HG03097 (cell line): Measurements from ENCODE around the gene CALML6.
"Not testable (repeated sequence)": the region's sequence is repeated elsewhere in the genome, so short reads cannot be mapped to it uniquely, and the experiment has no call there.

Experiments
- ATAC-seq: cut with Tn5 transposase; IDR thresholded peaks from one replicate; pipeline ENCODE4 v1.9.1; 2021; ENCODE audit not compliant: unreplicated experiment, low FRiP score

CALML6 gene

DNA sequence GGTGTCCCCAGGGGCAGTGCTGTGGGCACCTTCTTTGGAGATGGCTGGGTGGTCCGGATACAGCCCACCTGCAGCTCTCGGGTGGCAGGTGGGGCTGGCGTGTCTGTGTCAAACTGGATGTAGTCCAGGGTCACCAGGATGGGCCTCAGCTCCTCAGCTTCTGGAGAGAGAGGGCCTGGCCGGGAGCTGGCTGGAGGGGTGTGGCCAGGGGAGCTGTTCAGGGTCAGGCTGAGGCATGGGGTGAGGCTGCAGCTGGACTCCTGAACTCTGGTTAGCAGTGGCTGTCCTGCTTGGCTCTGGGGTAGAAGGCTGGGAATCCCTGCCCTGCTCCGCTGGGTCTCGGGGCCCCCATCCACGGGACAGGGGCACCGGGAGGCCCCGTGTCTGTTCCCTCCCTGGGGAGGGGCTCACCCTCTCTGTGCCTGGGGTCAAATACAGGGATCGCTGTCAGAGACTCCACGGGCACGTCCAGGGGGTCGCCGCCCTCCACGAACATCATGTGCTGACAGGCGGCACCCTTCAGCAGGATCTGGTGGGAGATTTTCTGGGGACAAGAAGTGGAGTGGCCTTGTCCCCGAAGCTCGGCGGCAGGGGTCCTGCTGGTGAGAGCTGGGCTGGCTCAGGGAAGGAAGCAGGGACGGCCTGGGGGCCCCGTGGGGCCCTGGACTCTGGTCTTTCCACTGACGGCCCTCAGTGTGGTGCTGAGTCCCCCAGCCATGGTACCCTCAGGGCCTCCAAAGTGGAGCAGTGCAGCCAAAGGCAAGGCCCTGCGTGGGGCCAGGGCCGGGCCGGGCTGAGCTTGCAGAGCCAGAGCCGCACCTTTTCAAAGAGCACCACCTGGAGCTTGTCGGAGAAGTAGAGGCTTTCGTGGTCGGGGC, 8.1 kb downstream of the CALML6 start:
- ATAC-seq = no peak

- ATAC-seq = no peak
These were observed 9.3 kb downstream of the CALML6 start for GRCh38 chr1:1924386-1924785.

DNA sequence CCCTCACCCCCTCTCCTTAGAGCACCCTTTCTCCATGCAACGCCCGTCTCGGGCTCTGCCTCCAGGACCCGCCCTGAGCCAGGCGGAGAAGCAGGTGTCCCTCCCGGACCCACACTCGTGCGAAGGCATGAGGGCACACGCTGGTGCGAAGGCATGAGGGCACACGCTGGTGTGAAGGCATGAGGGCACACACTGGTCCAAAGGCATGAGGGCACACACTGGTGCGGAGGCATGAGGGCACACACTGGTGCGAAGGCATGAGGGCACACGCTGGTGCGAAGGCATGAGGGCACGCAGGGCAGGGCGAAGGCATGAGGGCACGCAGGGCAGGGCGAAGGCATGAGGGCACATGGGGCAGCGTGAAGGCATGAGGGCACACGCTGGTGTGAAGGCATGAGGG, 9.8 kb downstream of the CALML6 start:
- ATAC-seq = no peak

DNA sequence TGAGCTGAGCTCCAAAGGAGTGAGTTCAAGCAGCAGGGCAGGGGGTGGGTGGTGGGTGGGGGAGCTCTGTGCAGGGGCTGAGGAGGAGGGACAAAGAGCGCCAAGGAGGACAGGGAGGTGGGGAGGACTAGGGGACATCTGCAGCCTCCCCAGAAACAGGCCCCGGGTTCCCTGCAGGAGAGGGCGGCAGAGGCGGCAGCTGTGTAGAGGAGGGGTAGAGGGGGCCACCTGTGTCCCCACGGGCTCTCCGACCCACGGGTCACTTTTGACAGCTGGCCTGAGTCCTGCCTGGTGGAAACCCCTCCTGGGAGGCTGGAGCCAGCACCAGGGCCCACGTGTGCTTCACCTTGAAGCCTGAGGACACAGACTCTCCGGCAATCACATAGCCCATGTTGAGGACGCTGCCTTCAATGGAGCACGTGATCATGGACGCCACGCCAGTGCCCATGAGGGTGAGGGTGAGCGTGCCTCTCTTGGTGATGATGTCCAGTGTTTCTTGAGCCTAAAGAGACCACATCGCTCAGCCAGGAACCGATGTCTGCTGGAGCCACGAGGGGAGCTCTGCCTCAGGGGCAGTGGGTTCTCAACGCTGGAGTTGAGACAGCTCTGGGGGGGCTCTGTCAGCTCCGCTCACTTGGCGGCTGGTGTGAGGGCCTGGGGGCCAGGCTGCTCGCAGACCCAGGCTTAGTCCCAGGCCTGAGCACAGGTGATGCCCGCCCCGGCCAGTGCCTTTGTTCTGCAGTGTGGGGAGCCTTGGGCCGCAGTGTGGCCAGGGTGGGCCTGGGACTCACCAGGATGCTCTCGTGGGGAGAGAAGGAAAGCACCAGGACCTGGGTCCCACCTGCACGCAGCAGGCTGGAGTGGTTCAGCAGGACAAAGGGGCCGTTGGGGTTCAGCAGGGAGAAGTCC, 10.6 kb downstream of the CALML6 start:
- no peak for ATAC-seq

- ATAC-seq = no peak
These were observed 11.3 kb downstream of the CALML6 start for GRCh38 chr1:1926346-1926811.

GRCh38 chr1:1926886-1927660, 12.0 kb downstream of the CALML6 start:
- no peak for ATAC-seq

GRCh38 chr1:1927751-1928150, 12.7 kb downstream of the CALML6 start:
- no peak for ATAC-seq

- no peak for ATAC-seq
These were observed 13.4 kb downstream of the CALML6 start for GRCh38 chr1:1928231-1929101.

DNA sequence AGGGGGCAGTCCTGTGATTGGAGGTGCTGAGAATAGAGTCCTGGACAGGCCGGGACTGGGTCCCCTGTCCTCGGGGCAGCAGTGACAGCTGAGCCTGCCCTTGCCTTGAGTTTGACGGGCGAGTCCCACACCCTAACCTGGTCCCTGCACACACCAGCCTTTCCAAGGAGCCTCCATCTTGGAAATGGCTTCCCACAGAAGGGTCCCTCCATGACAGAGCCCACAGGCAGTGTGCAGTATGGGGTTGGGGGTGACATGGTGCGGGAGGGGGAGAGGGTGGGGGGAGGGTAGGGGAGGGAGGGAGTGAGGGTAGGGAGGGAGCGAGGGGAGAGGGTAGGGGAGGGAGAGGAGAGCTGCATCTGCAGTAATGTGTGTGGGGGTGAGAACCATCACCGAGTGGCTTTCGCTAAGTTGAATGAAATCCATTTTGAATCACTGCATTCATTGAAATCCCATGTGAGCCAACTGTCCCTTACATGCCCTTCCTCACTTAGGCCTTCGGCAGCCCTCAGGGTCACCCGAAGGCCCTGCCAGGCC, 14.1 kb downstream of the CALML6 start:
- no peak for ATAC-seq

DNA sequence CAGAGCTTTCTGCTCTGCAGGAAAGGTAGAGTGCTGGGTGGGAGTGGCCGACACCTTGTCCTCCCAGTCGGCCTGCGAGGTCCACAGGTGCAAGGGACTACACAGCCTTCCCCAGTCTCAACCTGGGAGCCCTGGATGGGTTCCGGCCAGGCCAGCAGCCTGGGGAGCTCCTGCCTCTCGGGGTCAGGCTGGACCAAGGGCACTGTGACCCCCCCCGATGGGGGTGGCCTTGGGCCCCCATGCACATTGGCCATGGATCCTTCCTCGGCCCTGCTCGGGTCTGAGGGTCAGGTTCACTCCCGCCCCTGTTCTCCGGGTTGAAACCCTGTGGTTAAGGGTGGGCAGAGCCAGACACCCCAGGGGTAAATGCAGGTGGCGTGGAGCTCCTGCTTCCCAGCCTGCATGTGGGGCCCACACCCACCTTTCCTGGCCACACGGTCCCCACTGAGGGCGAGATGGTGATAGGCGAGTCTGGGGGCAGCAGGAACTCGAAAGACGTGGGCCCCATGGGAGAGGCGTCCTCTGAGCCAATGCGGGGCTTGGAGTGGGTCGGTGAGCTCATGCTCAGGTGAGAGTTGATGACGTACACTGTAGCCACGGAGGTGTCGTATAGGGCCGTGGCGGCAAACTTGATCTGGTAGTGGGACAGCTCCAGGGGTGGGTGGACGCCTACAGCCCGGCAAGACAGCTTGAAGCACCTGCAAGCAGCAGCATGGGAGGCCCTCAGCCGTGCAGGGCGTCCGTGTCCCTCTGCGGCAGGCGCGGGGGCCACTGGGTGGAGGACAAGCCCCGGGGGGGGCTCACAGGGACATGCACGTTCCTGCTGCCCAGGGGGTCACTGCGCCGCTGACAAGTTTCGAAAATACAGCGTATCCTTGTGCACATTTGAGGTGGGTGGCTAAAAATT, 14.8 kb downstream of the CALML6 start:
- ATAC-seq = no peak

DNA sequence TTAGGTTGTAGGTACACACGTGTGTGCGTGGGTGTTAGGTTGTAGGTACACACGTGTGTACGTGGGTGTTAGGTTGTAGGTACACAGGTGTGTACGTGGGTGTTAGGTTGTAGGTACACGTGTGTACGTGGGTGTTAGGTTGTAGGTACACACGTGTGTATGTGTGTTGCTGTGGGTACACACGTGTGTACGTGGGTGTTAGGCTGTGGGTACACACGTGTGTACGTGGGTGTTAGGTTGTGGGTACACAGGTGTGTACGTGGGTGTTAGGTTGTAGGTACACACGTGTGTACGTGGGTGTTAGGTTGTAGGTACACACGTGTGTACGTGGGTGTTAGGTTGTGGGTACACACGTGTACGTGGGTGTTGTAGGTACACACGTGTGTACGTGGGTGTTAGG, 19.8 kb downstream of the CALML6 start:
- ATAC-seq = not testable (repeated sequence)

GRCh38 chr1:1937061-1937460, 22.0 kb downstream of the CALML6 start:
- no peak for ATAC-seq

GRCh38 chr1:1937549-1938275, 22.7 kb downstream of the CALML6 start:
- ATAC-seq = no peak

- ATAC-seq = no peak
These were observed 23.2 kb downstream of the CALML6 start for GRCh38 chr1:1938276-1938573.

- ATAC-seq = no peak
These were observed 23.7 kb downstream of the CALML6 start for GRCh38 chr1:1938613-1939295.

GRCh38 chr1:1939296-1940122, 24.4 kb downstream of the CALML6 start:
- ATAC-seq = no peak

DNA sequence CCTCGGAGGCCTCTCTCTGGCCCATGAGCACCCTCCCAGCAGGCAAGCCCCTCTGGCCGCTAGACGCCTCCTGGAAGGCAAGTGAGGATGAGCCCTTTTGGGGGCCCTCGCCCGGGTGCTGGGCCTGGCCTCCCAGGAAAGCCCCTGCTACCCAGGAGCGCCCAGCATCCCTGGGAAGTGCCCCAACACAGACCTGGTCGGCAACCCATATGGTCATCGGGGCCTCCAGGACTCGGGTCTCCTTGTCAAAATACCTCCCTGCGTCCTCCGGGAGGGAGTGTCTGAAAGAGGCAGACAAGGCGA, 25.0 kb downstream of the CALML6 start:
- ATAC-seq = no peak
